Measurements from ENCODE around the gene RABEPK. TPM values are rescaled to one million over a fixed set of nuclear protein-coding genes. Genes with fewer than 3 reads are reported as not detected.

RABEPK gene
- total RNA-seq, result 25.1 TPM

DNA sequence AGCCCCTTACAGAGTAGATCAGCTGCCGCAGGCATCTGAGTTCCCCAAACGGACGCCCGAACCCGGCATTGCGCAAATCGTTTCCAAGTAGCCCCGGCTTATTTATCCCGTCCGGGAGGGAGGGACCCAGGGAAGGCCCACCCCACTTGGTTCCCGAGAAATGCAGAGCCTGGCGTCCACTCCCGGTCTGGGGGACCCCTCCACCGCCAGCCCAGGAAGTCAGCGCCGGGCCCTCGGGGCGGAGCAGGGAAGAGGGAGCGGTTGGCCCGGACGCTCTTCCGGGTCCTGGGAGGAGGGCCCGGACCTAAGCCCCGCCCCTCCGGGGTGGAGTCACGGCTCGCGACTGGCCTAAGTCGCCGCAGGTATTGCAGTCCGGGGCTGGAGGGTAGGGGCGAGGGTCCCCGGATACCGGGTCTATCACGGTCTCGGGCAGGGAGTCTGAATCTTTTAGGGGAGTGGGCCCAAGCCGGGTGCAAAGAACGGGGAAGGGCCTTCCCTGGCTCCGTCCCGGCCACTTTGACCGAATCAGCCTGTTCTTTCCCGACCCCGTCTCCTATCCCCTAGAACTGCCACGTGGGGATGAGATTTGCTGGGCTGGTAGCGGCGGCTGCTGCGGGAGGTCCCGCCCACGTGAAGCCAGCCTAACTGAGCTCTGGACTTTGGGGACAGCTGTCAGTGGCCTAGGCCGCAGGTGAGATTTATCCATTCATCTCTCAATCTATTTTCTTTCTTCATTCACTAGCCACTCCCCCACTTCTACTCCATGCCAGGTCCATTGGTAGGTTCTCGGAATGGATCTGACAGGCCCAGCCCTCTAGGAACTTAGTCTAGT, at the start of gene RABEPK:
RABEPK (plus strand) TSS at position 327 of the 832 bp plus-strand sequence. CDS start 2,472 bp downstream, outside the sequence.

DNA sequence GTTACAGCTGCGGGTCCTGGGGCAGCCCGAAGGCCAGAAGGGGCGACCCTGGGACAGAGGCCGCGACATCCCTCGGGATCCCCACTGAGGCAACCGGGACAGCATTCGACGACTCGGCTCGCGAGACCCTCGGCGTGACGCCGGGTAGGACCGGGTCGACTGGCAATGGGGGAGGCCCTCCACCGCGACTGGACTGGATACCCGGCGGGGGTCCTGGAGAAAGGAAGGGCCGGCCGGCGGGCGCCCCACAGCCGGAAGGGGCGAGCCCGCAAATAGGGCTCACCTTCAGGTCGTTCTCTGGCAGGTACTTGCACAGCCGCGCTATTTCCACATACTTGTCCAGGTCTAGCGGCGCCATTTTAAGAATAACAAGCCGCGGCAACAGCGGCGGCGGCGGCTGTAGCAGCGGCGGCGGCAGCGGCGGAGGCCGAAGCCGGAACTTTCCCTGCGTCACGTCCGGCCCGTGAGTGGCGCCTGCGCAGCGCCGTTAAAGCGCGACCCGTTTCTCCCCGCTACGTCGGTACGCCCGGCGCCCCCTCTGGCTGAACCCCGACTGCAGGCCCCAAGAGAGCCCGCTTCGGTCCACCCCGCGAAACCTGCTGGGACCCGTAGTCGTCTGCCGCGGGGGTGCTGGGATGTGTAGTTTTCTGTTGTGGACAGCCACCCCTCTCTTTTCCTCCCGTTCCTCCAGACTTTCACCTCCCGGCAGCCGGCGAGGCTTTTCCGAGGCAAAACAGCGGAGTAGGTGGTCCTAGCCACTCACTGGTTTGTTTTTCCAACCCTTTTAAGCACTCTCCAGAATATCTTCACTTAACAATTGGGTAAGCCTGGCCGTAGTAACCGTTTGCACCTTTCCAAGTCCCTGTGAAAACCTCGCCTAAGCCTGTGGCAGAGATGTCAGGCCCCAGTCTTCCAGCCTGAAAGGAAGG, 10.7 kb upstream of the RABEPK start, which contains the start of gene PPP6C:
PPP6C (minus strand) TSS at position 443 of the 929 bp plus-strand sequence; CDS start at position 358, 85 bp downstream.

DNA sequence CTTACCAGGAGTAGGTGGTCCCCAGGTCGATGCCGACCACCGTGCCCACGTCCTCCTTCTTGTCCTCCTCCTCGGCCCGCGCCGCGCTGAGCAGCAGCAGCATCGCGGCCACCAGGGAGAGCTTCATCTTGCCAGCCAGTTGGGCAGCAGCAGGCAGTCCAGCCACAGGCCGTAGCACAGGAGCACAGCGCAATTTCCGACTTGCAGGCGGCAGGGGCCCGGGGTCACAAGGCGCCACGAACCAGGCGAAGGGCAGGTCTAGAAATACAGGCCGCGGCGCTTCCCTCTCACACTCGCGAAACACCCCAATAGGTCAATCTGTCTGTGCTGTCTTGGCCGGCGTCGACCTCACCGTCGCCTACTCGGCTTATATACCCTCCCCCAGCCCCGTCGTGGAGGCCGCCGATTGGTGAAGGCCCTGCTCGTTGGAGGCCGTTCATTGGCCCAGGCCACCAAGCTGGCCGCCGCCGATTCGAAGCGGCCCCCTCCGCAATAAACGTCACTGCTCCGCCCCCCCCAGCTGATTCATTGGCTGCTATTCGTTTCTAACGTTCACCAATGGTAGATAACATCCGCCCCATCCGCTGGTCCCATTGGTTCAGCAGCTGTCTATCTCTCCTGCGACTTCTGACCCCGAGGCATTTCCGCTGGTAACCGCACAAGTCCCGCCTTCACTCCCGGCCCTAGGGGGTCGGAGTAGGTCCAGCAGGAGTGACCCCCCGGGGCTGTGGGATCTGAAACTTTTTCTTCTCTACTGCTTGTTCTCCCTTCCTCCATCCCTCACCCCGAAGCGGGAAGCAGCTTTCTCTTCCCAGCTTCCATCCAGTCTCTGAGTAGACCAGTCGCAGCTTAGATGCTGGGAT, 40.9 kb downstream of the RABEPK start, which contains the start of gene HSPA5:
HSPA5 (minus strand) TSS at position 344 of the 863 bp plus-strand sequence; CDS start at position 127, 217 bp downstream.

GRCh38 chr9:125261501-125262293, 61.4 kb downstream of the RABEPK start, which contains the start of gene GAPVD1:
TSS of gene GAPVD1 (plus strand) at chr9:125261826. CDS start at chr9:125298922, 37,096 bp downstream.

Small RNA genes lying within 50 kb of the gene (small RNA-seq; reads per million reads assigned to genes)
- gene AL354710.1, result not detected

Other genes starting within 250 kb of the RABEPK start
- gene SCAI, start 57.0 kb upstream of the RABEPK start, total RNA-seq, result 65.0 TPM
- gene PPP6C, start 10.7 kb upstream of the RABEPK start, total RNA-seq, result 24.5 TPM
- gene HSPA5, start 40.8 kb downstream of the RABEPK start, total RNA-seq, result 57.4 TPM
- gene GAPVD1, start 61.3 kb downstream of the RABEPK start, total RNA-seq, result 79.8 TPM